NOMO-1 treated with dmso at 0.1 percent for 144 hours (cell line): Measurements from ENCODE around the gene KRT12.

Experiments used
- DNase-seq: peaks from one replicate; lab custom pipeline; 2025; ENCODE audit not compliant: unreplicated experiment; lab: John Stamatoyannopoulos, UW

The KRT12 gene

DNA sequence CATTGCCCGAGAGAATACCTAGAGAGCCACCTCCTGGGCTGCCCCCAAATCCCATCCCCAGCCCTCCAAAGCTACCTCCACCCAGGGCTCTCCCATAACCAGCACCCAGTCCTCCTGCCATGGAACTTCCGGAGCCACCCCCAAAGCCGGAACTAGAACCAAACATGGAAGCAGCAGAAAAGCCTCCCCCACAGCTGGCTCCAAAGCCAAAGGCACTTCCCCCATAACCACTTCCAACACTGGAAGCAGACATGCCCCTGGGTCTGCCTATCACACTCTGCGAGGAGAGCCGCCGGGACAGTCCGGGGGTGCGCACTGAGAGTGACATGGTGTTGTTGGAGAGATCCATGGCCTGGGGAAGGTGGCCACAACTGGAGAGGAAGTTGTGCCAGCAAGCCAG is at the start of gene KRT12:
KRT12 (minus strand) TSS at position 386 of the 400 bp plus-strand sequence; CDS start at position 349, 37 bp downstream.
- DNase-seq: no peak

- DNase-seq: no peak
Observed at GRCh38 chr17:40916366-40916765, 49.3 kb upstream of the KRT12 start.

DNA sequence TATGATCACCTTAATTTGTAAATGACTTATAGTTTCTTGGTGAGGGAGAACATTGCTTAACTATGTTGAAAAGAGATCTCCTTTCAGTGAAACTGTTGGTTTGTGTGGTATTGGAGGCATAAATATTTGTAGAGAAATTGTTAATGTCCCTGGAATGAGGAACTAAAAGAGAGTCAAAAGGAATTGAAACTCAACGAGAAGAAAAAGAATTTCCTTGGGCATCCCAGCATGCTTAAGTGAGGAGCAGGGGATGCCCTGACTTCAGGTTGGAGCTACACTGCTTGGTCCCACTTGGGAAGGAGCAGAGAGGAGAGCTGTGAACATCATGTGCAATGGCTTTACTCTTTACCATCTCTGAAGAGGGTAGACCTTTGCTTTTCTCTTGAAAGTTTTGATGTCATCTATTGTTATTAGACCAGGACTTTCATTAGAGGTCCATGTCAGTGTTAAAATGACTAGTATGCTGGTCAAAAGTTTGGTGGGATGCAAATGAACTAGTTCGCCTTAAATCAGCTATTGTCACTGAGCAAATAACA is 48.8 kb upstream of the KRT12 start:
- peak; percentile 65 for DNase-seq

GRCh38 chr17:40915199-40915661 is 48.2 kb upstream of the KRT12 start:
- DNase-seq: peak; percentile 20

DNA sequence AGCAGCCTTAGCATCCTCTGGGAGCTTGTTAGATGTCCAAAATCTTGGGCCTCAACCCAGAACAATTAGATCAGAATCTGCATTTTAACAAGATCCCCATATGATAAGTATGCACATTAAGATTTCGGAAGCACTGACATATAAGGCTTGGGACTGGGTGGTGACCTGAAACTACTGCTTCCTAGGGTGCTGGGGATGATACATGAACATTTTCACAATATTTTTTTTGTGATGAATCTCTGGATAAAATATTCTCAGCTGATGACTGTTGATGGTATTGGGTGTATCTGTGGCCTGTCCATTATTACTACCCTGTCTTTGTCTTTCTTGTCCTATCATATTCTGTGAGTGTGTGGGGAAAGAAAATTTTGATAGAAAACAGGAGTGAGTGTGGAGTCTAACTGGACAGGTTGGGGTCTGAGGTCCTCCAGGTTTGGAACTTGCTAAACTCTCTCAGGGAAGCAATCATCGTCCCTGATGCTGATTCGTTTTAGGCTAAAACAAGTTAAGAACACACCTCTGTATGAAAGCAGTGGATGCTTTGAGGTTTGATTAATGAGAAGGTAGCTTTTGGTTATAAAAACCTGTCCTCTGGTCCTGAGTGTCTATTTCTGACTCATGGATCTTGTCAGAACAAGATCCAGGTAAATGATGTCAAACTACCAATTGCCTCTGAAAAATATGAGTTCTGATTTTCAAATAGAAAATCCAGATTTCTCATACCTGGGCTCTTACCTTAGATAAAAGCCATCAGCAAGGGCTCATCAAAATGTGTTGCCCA is 47.2 kb upstream of the KRT12 start:
- DNase-seq: no peak

GRCh38 chr17:40912486-40913210 is 45.6 kb upstream of the KRT12 start:
- DNase-seq: peak; percentile 36

DNA sequence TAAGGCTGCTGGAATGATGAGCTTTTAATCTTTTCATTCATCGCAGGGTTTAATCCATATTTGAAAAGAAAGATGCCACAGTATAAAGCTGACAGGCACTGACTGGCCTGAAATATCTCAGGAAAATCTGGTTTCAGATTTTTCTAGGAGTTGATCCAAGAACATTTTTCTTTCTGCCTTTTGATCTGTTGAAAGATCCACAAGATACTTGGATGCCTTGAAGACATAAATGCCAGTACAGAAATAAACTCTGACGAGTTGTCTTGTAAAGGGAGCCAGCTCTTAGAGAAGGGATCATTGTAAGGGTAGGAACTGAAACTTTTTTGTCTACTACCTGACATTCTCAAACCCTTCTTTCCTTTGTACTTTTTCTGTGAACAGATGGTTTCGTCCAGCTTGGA is 43.4 kb upstream of the KRT12 start:
- DNase-seq: no peak

DNA sequence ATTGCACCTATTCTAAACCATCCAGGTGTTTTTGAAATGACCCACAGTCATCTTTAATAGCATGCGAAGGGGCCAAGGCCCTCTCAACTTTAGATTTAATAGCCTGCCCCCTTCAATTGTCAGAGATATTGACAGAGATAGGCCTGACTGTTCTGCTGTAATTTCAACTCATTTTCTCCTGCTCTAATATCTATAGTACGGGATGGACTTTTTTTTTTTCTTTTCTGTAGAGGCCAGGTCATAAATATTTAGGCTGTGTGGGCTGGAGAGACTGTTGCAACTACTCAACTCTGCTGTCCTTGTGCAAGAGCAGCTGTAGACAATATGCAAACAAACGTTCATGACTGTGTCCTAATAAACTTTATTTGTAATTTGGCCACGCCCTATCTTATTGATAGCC is 42.7 kb upstream of the KRT12 start:
- peak; percentile 42 for DNase-seq

DNA sequence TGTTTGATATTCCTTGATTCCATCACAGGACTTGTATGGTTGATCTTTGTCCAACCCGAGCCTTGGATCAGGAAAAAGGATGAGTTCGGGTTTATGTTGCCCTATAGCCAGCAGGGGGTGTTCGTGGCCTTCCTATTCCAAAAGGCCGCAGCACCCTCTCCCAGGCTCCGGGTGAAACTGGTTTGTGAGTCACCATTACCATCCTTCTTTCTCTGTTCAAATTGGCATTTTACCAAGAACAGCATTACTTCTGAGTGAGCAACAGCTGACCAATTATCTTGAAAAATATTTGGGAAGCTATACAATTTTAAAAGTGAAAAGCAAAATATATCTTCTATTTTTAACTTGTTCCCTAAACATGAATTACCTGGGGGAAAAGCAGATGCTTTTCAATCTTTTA is 42.3 kb upstream of the KRT12 start:
- DNase-seq: peak; percentile 50

DNA sequence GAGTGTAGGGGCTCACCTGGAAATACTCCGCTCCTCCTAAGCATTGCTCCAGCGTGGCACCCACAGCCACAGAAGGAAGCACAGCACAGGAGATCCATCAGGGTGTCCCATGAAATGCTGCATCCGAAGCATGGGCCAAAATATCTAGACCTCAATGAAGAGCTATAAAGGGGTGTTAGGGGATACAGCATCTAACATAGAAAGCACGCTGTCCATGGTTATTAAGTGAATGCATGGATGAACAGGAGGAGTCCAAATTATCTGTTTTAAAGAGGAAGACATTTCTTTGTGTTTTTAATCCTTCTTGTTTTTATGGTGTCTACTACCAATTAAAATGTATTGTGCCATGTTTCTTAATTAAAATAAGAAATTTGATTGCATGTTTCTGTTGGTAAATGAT is 39.6 kb upstream of the KRT12 start:
- DNase-seq: no peak

DNA sequence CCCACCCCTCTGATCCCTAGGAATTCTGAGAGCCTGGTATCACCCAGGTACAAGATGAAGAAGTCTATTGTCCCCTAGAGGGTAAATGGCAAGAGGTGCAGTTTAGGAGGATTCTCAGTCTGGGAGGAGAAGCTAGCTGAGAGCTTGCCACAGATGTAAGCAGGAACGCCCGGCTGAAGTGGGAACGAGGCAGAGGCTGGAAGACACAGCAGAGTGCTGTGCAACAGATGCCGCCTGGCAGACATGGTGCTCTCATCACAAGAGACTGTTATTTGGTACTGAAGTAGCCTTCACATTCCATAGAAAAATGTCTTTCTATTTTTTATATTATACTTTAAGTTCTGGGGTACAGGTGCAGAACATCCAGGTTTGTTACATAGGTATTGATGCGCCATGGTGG is 38.3 kb upstream of the KRT12 start:
- DNase-seq: no peak

GRCh38 chr17:40903129-40903847 is 36.3 kb upstream of the KRT12 start:
- peak; percentile 77 for DNase-seq

DNA sequence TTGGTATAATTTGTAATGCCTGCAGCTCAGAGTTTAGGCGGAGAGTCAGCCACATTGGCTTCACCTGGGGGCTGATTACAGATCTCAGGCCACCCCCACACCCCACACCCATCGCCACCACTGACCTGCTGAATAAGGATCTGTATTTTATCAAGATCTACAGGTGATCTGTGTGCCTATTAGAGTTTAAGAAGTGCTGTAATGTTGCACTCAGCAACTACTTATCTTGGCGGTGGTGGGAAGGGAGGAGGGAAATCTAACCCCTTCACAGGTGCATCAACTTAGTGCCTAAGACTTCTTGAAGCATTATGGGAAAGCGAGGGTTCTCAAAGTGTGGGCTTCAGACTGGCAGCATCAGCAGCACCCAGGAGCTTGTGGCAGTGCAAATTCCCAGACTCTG is 35.5 kb upstream of the KRT12 start:
- no peak for DNase-seq

DNA sequence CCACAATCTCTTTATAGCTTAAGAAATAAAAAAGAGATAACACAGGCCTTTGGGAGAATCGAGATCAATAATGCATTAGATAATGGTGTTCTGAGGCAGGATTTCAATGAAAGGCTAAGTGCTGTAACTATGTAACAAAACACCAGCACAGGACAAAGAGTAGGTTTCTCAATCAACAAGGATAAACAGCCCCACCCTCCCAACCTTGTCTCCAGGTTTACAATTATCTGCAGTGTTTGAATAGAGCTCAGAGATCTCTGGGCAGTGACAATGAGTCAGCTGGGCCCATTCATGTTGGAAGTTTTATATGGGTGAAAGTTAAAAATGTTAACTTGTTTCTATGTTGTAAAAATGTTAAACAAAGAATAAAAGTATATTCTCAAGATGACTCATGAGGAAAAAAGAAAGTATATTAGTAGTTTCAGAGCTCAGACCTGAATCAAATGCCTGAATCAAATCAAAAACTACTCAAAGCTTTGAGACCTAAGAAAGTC is 35.0 kb upstream of the KRT12 start:
- no peak for DNase-seq

DNA sequence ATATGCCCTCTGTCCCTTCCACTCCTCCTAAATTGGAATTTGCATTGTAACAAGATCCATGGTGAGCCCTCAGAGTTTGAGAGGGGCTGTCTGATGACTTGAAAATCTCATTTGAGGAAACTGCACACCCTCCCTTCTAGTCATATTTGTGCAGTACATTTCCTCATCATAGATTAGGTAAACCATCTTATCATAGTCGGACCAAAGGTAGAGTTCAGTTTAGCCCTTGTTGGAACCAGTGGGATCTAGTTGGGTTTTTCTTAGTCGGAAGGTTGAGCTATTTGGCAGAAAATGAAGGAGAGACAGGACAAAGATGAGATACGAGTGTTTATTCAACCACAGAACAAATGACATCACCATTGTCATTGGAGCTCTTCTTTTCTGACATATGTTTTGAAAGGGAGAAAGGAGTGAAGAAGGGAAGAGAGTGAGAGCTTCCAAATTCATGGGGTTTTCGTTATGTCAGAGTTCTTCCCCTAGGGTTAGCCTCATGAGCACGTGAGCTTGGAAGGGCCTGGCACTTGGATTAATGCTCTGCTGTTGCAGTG is 33.9 kb upstream of the KRT12 start:
- no peak for DNase-seq

DNA sequence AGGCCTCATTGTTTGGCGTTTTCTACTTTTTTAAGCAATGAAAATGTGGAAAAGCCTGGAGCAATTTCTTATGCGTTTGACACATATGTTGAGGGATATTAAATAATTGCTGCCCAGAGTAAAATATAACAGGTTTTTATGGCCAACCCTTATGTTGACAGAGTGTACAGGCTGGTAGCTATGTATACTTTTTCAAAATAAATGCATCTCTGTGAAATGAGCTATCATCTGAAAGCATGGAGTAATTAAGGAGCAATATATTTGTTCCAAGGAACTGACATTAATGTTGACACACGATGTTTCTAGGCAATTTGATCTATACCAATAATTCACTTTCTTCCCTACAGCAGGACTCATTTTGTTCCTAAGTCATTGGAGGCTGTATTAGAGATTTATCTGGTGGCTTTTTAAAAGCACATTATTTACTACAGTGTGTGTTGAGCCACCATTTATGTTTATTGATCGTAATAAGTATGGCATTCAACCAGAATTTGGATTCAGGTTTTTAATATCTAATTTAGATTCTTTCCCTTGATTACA is 30.0 kb upstream of the KRT12 start:
- DNase-seq: no peak

- DNase-seq: peak; percentile 50
Observed at GRCh38 chr17:40895106-40895730, 28.2 kb upstream of the KRT12 start.

GRCh38 chr17:40888196-40888720 is 21.2 kb upstream of the KRT12 start:
- no peak for DNase-seq

GRCh38 chr17:40886090-40886489 is 19.1 kb upstream of the KRT12 start:
- DNase-seq: no peak
